GM12878 (cell line): ENCODE measurements around the gene FBXO7. TPM values are rescaled to one million over a fixed set of nuclear protein-coding genes. Genes with fewer than 3 reads are reported as not detected.

Experiments
- ATAC-seq: fragments of 200-7000 bp; cut with Tn5 transposase; 3 replicates; pipeline ENCODE4 v1.9.1; 2020; ENCODE audit warnings: mild to moderate bottlenecking, moderate library complexity
- BruUV-seq: library from RNA; stranded (reverse); fragments of 400-500 nt; replicated peaks from 2 replicates; lab custom pipeline; 2021; lab: Mats Ljungman, UMichigan
- CTCF ChIA-PET: fragments of 300-600 bp; sonication (Branson Sonifier 250); formaldehyde crosslinking; extraction: SDS; loops from one replicate; lab custom pipeline; 2021; ENCODE audit warnings: inconsistent platforms; lab: Yijun Ruan, JAX
- POLR2A ChIA-PET: fragments of 350-600 bp; formaldehyde crosslinking; extraction: SDS; loops from one replicate; lab custom pipeline; 2021; ENCODE audit warnings: inconsistent platforms; lab: Charles Lee
- RAD21 ChIA-PET: fragments of 300-600 bp; sonication (Branson Sonifier 250); formaldehyde crosslinking; loops from one replicate; lab custom pipeline; 2023; ENCODE audit warnings: antibody characterized with exemption; ENCODE audit not compliant: unreplicated experiment; lab: Charles Lee
- SMC1A ChIA-PET: fragments of 300-600 bp; sonication (Branson Sonifier 250); formaldehyde crosslinking; loops from one replicate; lab custom pipeline; 2023; ENCODE audit not compliant: unreplicated experiment, uncharacterized antibody; lab: Charles Lee
- DNase-seq: peaks from one replicate; pipeline ENCODE4 v3.0.0-alpha.2; 2011; ENCODE audit warnings: low read depth, low spot score
- FAIRE-seq: peaks from 3 replicates; lab custom pipeline; 2011; peaks lifted over from hg19 to GRCh38; lab: Jason Lieb, UNC
- H2AFZ ChIP-seq: 2 replicates; pipeline ENCODE4 v1.6.0; 2011; ENCODE audit warnings: low read depth, low read length, control low read depth; ENCODE audit not compliant: control insufficient read depth
- H3K27ac ChIP-seq: 2 replicates; pipeline ENCODE4 v1.5.1; 2011; ENCODE audit warnings: control low read depth; ENCODE audit not compliant: control insufficient read depth, insufficient read depth
- H3K27me3 ChIP-seq, 2 experiments: replicated peaks in 1 of 2; 2 replicates each; pipeline versions ENCODE4 v1.6.0 to v1.6.1; 2011; ENCODE audit warnings: low read length in 1 of 2; ENCODE audit not compliant: control insufficient read depth in 2 of 2, insufficient read depth in 2 of 2
- H3K36me3 ChIP-seq, 2 experiments: 2 replicates each; pipeline ENCODE4 v1.5.1; 2011; ENCODE audit warnings: low read length in 1 of 2; ENCODE audit not compliant: control insufficient read depth in 2 of 2, insufficient read depth in 2 of 2
- H3K4me1 ChIP-seq: 2 replicates; pipeline ENCODE4 v1.6.1; 2011; ENCODE audit warnings: mild to moderate bottlenecking, low read length, moderate library complexity, mixed read lengths; ENCODE audit not compliant: control insufficient read depth, insufficient read depth
- H3K4me2 ChIP-seq: 2 replicates; pipeline ENCODE4 v1.6.0; 2011; ENCODE audit warnings: control low read depth; ENCODE audit not compliant: control insufficient read depth, insufficient read depth
- H3K4me3 ChIP-seq: fragments of 200-600 bp; sonication (generic); 2 replicates; pipeline ENCODE4 v1.5.1; 2016
- H3K79me2 ChIP-seq: 2 replicates; pipeline ENCODE4 v1.6.0; 2011; ENCODE audit warnings: low read length; ENCODE audit not compliant: control insufficient read depth, insufficient read depth
- H3K9ac ChIP-seq: 2 replicates; pipeline ENCODE4 v1.8.0; 2011; ENCODE audit warnings: low read length, control low read depth, mixed read lengths; ENCODE audit not compliant: control insufficient read depth, insufficient read depth
- H3K9me3 ChIP-seq: replicated peaks from 3 replicates; pipeline ENCODE4 v1.5.1; 2011; ENCODE audit warnings: mild to moderate bottlenecking, low read length; ENCODE audit not compliant: control insufficient read depth, insufficient read depth
- H4K20me1 ChIP-seq: 2 replicates; pipeline ENCODE4 v1.6.0; 2011; ENCODE audit not compliant: control insufficient read depth, insufficient read depth
- ATF3 ChIP-seq: IDR thresholded peaks from 2 replicates; pipeline ENCODE4 v1.6.1; 2011; ENCODE audit warnings: low read depth, mild to moderate bottlenecking, low read length, moderate library complexity, borderline replicate concordance; ENCODE audit errors: extremely low read depth
- ATF7 ChIP-seq: fragments of 450-650 bp; IDR thresholded peaks from 2 replicates; pipeline ENCODE4 v1.6.1; 2016; ENCODE audit warnings: low read depth, mild to moderate bottlenecking
- BMI1 ChIP-seq: fragments of 450-650 bp; IDR thresholded peaks from 2 replicates; pipeline ENCODE4 v1.6.1; 2016; ENCODE audit warnings: mild to moderate bottlenecking, moderate library complexity, borderline replicate concordance
- CHD1 ChIP-seq: IDR thresholded peaks from 2 replicates; pipeline ENCODE4 v1.6.1; 2012; ENCODE audit warnings: low read depth, low read length, improper control_type of control experiment
- ELK1 ChIP-seq: IDR thresholded peaks from 2 replicates; pipeline ENCODE4 v1.6.1; 2012; ENCODE audit warnings: low read depth, low read length, improper control_type of control experiment
- FOXK2 ChIP-seq: fragments of 450-650 bp; IDR thresholded peaks from 2 replicates; pipeline ENCODE4 v1.6.1; 2017; ENCODE audit warnings: mild to moderate bottlenecking, moderate library complexity
- FOXM1 ChIP-seq: IDR thresholded peaks from 2 replicates; pipeline ENCODE4 v1.6.1; 2012; ENCODE audit warnings: low read depth, mild to moderate bottlenecking, inconsistent platforms, low read length, moderate library complexity
- IRF4 ChIP-seq: IDR thresholded peaks from 2 replicates; pipeline ENCODE4 v1.6.1; 2011; ENCODE audit warnings: low read depth, low read length
- JUNB ChIP-seq: IDR thresholded peaks from 2 replicates; pipeline ENCODE4 v1.6.1; 2016; ENCODE audit warnings: antibody characterized with exemption, mild to moderate bottlenecking
- MEF2A ChIP-seq: IDR thresholded peaks from 2 replicates; pipeline ENCODE4 v1.6.1; 2011; ENCODE audit warnings: low read depth, mild to moderate bottlenecking, low read length, moderate library complexity; ENCODE audit not compliant: insufficient read depth
- MYC ChIP-seq: IDR thresholded peaks from 2 replicates; pipeline ENCODE4 v1.6.1; 2011; ENCODE audit warnings: mild to moderate bottlenecking, low read length, moderate library complexity, inconsistent platforms; ENCODE audit not compliant: insufficient read depth, insufficient replicate concordance, insufficient read length, severe bottlenecking
- NRF1 ChIP-seq: conservative IDR thresholded peaks from 2 replicates; pipeline ENCODE4 v1.6.1; 2011; ENCODE audit warnings: mild to moderate bottlenecking, low read depth, low read length, improper control_type of control experiment
- RUNX3 ChIP-seq: IDR thresholded peaks from 2 replicates; pipeline ENCODE4 v1.6.1; 2012; ENCODE audit warnings: low read length, inconsistent platforms
- SMAD5 ChIP-seq: IDR thresholded peaks from 2 replicates; pipeline ENCODE4 v1.6.1; 2016; ENCODE audit warnings: antibody characterized with exemption, low read depth
- ZBTB11 ChIP-seq: fragments of 450-650 bp; formaldehyde crosslinking; IDR thresholded peaks from 2 replicates; pipeline ENCODE4 v1.5.0; 2022; ENCODE audit warnings: mild to moderate bottlenecking, missing genetic modification characterization
- ZNF592 ChIP-seq: fragments of 450-650 bp; IDR thresholded peaks from 2 replicates; pipeline ENCODE4 v1.6.1; 2017; ENCODE audit warnings: mild to moderate bottlenecking, moderate library complexity
- WGBS: methylation state at CpG from one replicate; pipeline ENCODE4 v1.1.6; 2016; ENCODE audit warnings: low lambda C conversion rate; ENCODE audit not compliant: insufficient replicate concordance, insufficient coverage; ENCODE audit errors: missing lambda C conversion rate; 5-methylcytosine and 5-hydroxymethylcytosine counted together
- in situ Hi-C: fragments of 300-500 bp; cut with MboI; formaldehyde crosslinking; loops from 9 replicates; pipeline ENCODE4 v1.14.3; 2018; ENCODE audit warnings: mixed read lengths
- intact Hi-C: fragments of 100-400 bp; cut with micrococcal nuclease; formaldehyde crosslinking; loops from one replicate; pipeline ENCODE4 v1.14.2; 2022; ENCODE audit not compliant: unreplicated experiment
- polyA plus RNA-seq, 11 experiments: library from polyadenylated mRNA; depleted of rRNA in 4 of 11; unstranded in 6 of 11; stranded (reverse) in 5 of 11; fragments of >200 nt; fragmentation: Nextera tagmentation in 4 of 11; fragmentation: Illumina TruSeq in 1 of 11; extraction: Ambion mirVana in 4 of 11; extraction: Trizol in 1 of 11; gene quantifications; 1 replicate in 1 of 11; 2 replicates in 10 of 11; pipeline versions ENCODE4 v1.2.1 to v1.2.3, GENCODE V29; 2011 to 2016; ENCODE audit warnings: inconsistent platforms in 2 of 11, missing spikeins in 2 of 11, low read depth in 1 of 11
- total RNA-seq, 4 experiments: library from RNA; depleted of rRNA in 3 of 4; stranded (reverse); fragments of >200 nt in 3 of 4; fragmentation: Illumina TruSeq in 1 of 4; extraction: Trizol in 1 of 4; gene quantifications; 2 replicates each; pipeline versions ENCODE4 v1.2.1 to v1.2.3, GENCODE V29; 2013 to 2021

The FBXO7 gene
- total and polyA plus RNA-seq, 10 of the 15 experiments (the other 5 are each of a cell fraction or from before 2014, with no cell fraction given) = 37.3 to 192 (median 110) TPM

GRCh38 chr22:32512267-32512982, 37.8 kb downstream of the FBXO7 start:
- FAIRE-seq = no peak
- in situ Hi-C loops = no loop called here
- no peak for TF ChIP-seq SMAD5
- TF ChIP-seq ZNF592 = no peak
- no peak for TF ChIP-seq ZBTB11 (CRISPR knock-in tag)
- TF ChIP-seq FOXM1 = no peak
- TF ChIP-seq ELK1 = no peak
- TF ChIP-seq MEF2A = no peak
- TF ChIP-seq RUNX3 = no peak
- TF ChIP-seq ATF7 = no peak
- TF ChIP-seq CHD1 = no peak
- TF ChIP-seq FOXK2 = no peak
- TF ChIP-seq IRF4 = no peak
- no peak for TF ChIP-seq JUNB
- no peak for TF ChIP-seq MYC
- no peak for TF ChIP-seq ATF3
- no peak for TF ChIP-seq NRF1
- no peak for TF ChIP-seq BMI1

More at GRCh38 chr22:32512267-32512982, 37.8 kb downstream of the FBXO7 start:
- ChIA-PET POLR2A (no interaction called here), SMC1A (no interaction called here), CTCF (no interaction called here), RAD21 (no interaction called here)
- Histone ChIP-seq H3K4me1 (no peaks in the 10 kb centered on the region), H3K36me3 (no peaks in the 10 kb centered on the region), H3K27ac (no peak overlapping the region), H3K27me3 (no peaks in the 10 kb centered on the region), H3K9ac (no peak overlapping the region), H4K20me1 (no peaks in the 10 kb centered on the region), H3K4me2 (no peak overlapping the region), H3K4me3 (no peak overlapping the region), H2AFZ (no peak overlapping the region), H3K9me3 (no peaks in the 10 kb centered on the region), H3K79me2 (no peaks in the 10 kb centered on the region)
- ATAC-seq (no peak), DNase-seq (no peak)
- WGBS = 70% methylated on average over 8 of the region's 8 CpGs
- intact Hi-C loops = no loop called here
- BruUV-seq = no TSS peak
